NCI-H187 (cell line): ENCODE data around the gene RALGAPB.
A peak's percentile ranks its signal among the peaks of the same experiment; 100 is the strongest.

ENCODE experiments used
- DNase-seq, 2 experiments: peaks; one replicate each; lab custom pipeline; 2025; lab: John Stamatoyannopoulos, UW

The RALGAPB gene

GRCh38 chr20:38547288-38548085, 74.8 kb downstream of the RALGAPB start:
- DNase-seq = no peak

GRCh38 chr20:38548356-38549083, 75.9 kb downstream of the RALGAPB start:
- no peak for DNase-seq

DNA sequence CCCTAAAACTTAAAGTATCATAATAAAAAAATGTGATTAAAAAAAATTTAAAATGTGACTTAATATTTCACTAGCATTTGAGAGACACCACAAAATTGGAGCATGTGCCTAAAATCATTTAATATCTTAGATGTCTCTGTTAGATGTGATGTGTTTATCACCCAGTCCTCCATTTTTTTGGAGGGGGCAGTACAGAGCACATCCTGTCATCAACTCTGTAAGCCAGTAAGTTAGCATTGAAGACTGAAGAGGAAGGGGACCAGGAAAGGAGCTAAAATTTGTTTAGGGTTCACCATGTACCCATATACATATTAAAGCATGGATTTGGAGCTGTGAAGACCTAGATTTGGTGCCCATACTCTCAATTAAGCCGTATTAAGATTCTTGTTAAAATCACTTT, 77.6 kb downstream of the RALGAPB start:
- no peak for DNase-seq

DNA sequence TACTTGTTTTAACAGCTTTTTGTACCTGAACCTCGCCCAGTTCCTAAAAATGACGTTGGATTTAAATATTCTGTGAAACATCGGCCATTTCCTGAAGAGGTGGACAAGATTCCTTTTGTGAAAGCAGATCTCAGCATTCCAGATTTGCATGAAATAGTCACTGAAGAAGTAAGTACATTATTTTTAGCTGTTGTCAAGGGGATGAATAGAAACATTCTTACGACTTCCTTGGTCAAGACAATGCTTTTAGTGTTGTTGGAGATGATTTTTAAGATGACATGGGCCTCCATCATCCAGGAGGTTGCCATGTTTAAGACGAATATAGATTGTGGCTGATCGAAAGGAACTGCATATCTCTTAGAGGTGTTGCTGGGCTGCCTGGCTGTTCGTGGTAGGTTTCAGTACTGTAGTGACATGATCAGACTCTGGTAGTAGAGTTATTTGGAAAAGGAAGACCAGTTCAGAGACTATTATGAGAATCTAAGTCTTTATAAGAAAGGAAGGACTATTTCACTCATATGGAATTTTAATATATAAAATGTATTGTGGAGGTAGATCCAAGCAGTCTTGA, 78.5 kb downstream of the RALGAPB start:
- DNase-seq = no peak

DNA sequence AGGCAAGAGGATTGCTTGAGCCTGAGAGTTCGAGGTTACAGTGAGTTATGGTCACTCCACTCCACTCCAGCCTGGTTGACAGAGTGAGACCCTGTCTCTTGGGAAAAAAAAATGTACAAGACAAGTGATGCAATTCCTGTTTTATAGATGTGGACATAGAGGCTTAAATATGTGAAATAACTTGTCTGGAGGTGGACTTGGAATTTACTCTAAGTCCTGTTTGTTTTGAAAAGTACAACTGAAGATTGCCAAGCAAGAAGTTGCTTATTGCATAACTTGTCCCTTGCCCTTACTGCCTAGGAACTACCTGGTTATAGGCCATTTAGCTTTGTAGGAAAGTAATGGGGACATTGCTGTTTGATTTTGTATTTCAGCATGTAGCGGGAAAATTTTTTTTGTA, 82.3 kb downstream of the RALGAPB start:
- no peak for DNase-seq

GRCh38 chr20:38555395-38555794, 82.8 kb downstream of the RALGAPB start:
- DNase-seq = no peak

DNA sequence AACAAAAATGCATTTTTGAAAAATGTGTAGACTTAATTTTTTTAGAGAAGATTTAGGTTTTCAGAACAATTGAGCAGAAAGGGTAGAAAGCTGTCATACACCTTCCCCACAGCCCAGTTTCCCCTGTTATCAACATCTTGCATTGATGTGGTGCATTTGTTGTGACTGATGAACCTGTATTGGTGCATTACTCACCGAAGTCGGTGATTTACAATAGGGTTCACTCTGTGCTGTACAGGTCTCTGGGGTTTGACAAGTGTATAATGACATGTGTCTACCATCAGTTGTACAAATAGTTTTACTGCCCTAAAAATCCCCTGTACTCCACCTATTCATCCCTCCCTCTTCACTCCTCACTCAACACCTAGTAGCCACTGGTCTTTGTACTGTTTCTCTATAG, 84.5 kb downstream of the RALGAPB start:
- DNase-seq = no peak

DNA sequence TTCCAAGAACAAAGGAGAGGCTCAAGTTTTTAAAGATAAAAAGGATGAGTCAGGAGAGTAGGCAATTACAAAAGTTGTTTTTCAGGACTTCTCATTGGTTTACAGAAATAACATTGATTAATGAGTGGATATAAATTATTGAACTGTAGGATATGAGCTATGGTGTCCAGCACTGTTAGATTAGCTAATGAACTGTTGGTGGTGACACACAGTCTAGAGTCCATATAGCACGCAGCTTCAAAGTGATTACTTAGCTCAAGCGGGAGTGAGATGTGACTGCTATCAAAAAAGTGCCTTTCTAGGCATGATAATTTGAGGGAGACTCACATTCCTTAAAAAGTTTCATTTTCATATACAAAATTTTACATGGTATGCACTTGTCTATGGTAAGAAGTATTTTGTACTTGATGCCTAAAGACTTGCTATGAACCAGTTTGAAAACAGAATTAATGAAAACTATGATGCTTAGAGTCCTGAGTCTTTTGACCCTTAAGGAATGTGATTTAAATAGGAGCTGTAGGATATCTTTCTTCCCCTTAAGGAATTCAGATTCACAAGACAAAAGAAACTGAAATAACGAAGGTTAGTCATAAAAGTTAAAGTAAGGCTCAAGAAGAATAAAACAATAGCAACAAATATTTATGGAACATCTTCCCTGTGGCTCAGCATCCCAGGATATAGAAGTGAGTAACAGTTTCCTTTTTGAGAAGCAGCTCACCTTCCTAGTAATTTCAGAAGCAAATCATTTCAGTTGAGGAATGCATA, 86.1 kb downstream of the RALGAPB start:
- DNase-seq = no peak

DNA sequence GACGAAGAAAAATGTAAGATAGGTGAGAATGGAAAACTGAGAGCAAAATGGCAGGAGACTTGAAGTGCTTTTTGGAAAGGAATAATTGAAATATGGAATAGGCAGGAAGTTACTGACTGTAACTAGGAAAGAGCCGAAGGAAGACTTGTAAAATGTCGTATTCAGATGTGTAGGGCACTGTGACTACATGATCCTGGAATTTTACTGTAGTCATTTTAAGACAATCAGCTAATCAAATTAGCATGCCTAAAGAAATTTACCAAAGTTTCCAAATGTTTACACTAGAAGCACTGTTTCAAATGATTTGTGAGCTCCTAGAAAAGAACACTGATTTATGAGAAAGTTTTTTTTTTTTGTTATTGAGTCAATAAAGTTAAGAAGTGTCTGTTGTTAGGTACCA, 87.1 kb downstream of the RALGAPB start:
- DNase-seq = no peak

DNA sequence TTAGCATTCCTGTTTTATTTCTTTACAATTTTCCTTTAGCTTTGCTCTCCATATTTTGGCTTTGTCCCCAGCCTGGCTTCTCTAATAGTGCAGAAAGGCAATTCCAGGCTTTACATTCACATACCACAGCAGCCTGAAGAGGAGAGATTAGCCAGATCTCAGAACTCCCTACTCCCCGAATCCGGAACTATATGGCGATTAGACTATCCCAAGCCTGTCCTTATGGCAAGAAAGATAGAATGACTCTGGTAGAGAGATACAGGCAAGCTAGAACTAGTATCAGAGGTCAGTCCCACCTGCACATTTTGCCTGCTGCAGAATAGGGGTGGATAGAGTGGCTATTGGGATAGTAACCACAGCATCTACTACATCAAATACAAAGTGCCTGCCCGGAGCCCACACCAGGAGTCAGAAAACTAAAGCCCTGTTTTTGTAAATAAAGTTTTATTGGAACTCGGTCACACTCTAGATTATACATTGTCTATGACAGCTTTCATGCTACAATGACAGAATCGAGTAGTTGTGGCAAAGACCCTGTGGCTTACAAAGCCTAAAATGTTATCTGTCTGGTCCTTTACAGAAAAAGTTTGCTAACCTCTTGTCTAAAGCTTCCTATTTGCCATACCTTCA, 91.3 kb downstream of the RALGAPB start:
- DNase-seq = no peak

DNA sequence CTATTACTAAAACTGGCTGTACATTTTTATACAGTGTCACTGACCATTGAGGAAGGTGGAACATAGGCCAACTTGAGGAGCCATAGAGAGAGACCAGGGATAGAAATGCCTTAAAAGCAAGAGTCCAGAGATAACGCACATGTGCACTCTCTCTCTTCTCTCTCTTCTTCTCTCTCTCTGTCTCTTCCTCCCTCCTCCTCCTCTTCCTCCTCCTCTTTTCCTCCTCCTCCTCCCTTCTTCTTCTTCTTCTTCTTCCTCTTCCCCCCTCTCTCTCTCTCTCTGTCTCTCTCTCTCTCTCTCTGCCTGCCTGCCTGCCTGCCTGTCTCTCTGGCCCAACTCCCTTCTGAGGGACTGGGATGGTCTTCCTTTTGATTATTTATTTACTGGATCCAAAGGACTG, 92.0 kb downstream of the RALGAPB start:
- no peak for DNase-seq

GRCh38 chr20:38566036-38566598, 93.5 kb downstream of the RALGAPB start:
- DNase-seq = no peak

DNA sequence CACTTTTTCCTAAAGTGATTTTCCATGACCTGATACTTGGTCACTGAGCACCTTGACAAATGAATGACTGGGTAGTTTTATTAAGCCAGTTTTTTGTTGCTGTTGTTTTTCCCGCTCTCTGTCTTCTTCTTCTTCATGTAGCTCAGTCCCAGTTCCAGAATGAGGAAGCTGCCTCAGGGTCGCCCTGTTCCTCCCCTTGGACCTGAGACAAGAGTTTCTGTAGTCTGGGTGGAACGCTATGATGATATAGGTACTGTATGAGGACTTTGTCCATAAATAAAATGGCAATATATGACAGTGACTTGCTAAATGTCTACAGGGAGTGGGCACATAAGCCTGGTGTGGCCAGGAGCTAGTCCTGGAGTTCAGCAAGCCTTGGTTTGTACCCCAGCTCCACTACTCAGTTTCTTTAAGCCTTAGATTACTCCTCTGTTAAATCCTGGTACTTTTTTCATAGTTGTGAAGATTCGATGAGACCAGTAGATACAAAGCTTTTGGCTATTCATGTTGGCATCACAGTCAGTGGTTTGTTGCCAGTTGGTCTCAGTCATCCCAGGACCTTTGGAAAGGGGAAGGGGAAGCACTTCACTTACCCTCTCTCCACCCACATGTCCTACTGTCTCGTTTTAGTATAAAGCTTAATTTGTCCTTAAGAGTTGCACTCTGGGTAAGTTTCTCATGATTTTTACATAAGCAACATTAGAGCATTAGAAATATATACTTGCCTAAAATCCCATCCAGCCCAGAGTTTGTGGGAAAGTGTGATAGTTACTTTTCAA, 97.3 kb downstream of the RALGAPB start:
- no peak for DNase-seq

- no peak for DNase-seq
Measured at GRCh38 chr20:38573413-38573812, 100.8 kb downstream of the RALGAPB start.

DNA sequence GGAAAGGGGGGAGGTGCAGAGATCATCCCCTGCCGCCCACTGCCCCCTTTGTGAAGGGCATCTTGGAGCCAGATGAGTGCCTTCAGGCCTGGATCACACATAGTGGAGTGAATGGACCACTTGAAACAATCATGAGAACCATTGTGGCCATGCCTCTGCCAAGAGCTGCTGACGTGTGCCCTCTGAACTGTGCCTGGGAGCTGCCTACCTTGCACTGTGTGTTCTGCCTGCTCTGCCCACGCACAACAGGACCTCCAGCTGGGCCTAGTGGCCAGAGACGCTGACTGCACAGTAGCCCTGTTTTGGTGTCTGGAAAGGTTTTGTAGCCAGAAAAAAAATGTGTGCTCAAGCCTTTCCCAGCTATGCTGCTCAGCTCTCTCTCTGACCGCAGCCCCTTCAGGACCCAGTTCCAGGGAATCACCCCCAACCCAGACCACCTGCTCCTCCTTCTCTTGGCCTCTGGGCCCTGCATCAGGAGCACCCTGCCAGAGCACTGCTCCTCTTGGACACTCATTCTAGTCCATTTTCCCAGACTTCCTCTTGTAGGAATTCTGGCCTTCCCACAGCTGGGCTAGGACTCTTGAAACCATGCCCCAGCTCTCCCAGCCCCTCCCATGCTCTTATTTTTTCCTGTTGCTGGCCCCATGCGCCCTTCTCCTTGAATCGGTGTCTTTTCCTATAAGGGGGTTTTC, 106.7 kb downstream of the RALGAPB start:
- no peak for DNase-seq

- DNase-seq = no peak
Measured at GRCh38 chr20:38579921-38580320, 107.3 kb downstream of the RALGAPB start.

GRCh38 chr20:38581013-38581412, 108.4 kb downstream of the RALGAPB start, which contains the start of gene ADIG:
ADIG (plus strand) TSS chr20:38581197; CDS start chr20:38581251, 54 bp downstream.
- DNase-seq = peak; percentile 57 to 75

GRCh38 chr20:38581830-38582358, 109.3 kb downstream of the RALGAPB start:
- DNase-seq = no peak

GRCh38 chr20:38583306-38583705, 110.7 kb downstream of the RALGAPB start:
- no peak for DNase-seq
